GM12873 (cell line): Measurements from ENCODE around the gene DGKG.

Source experiments
- CTCF ChIP-seq: IDR thresholded peaks from 2 replicates; pipeline ENCODE4 v1.5.1; 2012; ENCODE audit warnings: low read depth, mild to moderate bottlenecking, moderate library complexity, low read length, control low read depth; ENCODE audit not compliant: insufficient read depth; ENCODE audit errors: missing control alignments

The DGKG gene

DNA sequence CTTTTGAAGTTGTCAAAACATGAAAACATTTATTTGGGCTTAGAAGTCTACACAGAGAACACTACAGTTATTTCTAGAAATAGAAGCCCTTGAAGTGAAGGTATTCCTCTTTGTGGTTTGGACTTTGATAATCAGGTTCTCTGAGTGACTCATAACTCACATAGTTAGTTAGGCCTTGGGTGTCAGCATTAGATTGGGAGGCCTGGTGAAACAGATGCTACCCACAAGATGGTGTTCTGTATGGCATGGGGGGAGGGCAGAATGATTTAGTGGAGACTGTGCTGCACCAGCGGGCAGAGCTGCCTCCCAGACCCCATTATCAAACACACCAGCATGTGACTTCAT is 144.2 kb downstream of the DGKG start:
- TF ChIP-seq CTCF: no peak

- TF ChIP-seq CTCF: no peak
Observed at GRCh38 chr3:186216900-186217819, 144.9 kb downstream of the DGKG start.

GRCh38 chr3:186214670-186215069 is 147.4 kb downstream of the DGKG start:
- no peak for TF ChIP-seq CTCF

GRCh38 chr3:186213946-186214345 is 148.1 kb downstream of the DGKG start:
- no peak for TF ChIP-seq CTCF

DNA sequence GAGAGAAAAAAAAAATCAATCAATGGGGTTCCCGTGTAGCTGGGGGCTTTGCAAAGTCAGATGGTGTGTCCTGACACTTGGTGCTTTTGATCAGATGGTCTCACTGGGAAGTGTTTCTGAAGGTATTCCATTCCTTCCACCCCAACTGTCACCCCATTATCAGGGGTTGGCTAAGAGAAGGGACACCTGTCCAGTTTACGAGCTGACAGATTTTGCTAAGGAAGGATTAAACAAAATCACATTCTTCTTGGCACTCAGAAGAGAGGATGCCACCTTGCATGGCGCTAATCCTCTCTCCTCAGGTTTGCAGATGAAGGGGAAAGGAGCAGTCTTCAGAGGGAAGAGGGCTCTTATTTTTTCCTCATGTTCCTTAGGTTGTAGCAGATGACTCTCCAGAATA is 149.4 kb downstream of the DGKG start:
- TF ChIP-seq CTCF: no peak

- TF ChIP-seq CTCF: no peak
Observed at GRCh38 chr3:186210852-186211500, 151.1 kb downstream of the DGKG start.
